HepG2 (cell line): Measurements from ENCODE around the gene PALM. TPM values are rescaled to one million over a fixed set of nuclear protein-coding genes. Genes with fewer than 3 reads are reported as not detected.

ENCODE experiments used
- ARNT2 ChIP-seq: sonication (generic); formaldehyde crosslinking; IDR thresholded peaks from 2 replicates; pipeline ENCODE4 v1.8.0; 2022; ENCODE audit warnings: mild to moderate bottlenecking, low read depth, missing genetic modification reagents, moderate library complexity
- BRD4 ChIP-seq: sonication (generic); formaldehyde crosslinking; IDR thresholded peaks from 2 replicates; pipeline ENCODE4 v1.4.0; 2020; ENCODE audit warnings: missing genetic modification reagents
- CENPT ChIP-seq: sonication (generic); formaldehyde crosslinking; IDR thresholded peaks from 2 replicates; pipeline ENCODE4 v1.8.0; 2022; ENCODE audit warnings: low read depth, mild to moderate bottlenecking, moderate library complexity, missing genetic modification reagents
- DMAP1 ChIP-seq: IDR thresholded peaks from 2 replicates; pipeline ENCODE4 v1.6.1; 2016
- GATAD1 ChIP-seq: IDR thresholded peaks from 2 replicates; pipeline ENCODE4 v1.6.1; 2016; ENCODE audit warnings: missing genetic modification reagents, missing compliant biosample characterization
- GPBP1L1 ChIP-seq: sonication (generic); formaldehyde crosslinking; IDR thresholded peaks from 2 replicates; pipeline ENCODE4 v1.5.0; 2020; ENCODE audit warnings: mild to moderate bottlenecking, missing genetic modification reagents
- HMG20B ChIP-seq: conservative IDR thresholded peaks from 2 replicates; pipeline ENCODE4 v1.6.1; 2016; ENCODE audit warnings: missing genetic modification reagents, missing compliant biosample characterization
- JUN ChIP-seq: sonication (generic); formaldehyde crosslinking; IDR thresholded peaks from 2 replicates; pipeline ENCODE4 v1.4.0; 2020; ENCODE audit warnings: mild to moderate bottlenecking, missing genetic modification reagents
- MATR3 ChIP-seq: sonication (generic); formaldehyde crosslinking; IDR thresholded peaks from 2 replicates; pipeline ENCODE4 v1.4.0; 2020; ENCODE audit warnings: missing genetic modification reagents
- MNT ChIP-seq: fragments of 450-650 bp; IDR thresholded peaks from 2 replicates; pipeline ENCODE4 v1.6.1; 2016
- PBX2 ChIP-seq: IDR thresholded peaks from 2 replicates; pipeline ENCODE4 v1.6.1; 2016; ENCODE audit warnings: control low read depth
- PHB2 ChIP-seq: fragments of 450-650 bp; IDR thresholded peaks from 2 replicates; pipeline ENCODE4 v1.6.1; 2018; ENCODE audit not compliant: partially characterized antibody
- PLSCR1 ChIP-seq: sonication (generic); formaldehyde crosslinking; IDR thresholded peaks from 2 replicates; pipeline ENCODE4 v1.5.0; 2020; ENCODE audit warnings: missing genetic modification reagents, mild to moderate bottlenecking, borderline replicate concordance
- POLR2AphosphoS5 ChIP-seq: IDR thresholded peaks from 2 replicates; pipeline ENCODE4 v1.6.1; 2012; ENCODE audit warnings: low read depth, low read length
- SP1 ChIP-seq, 2 experiments: fragments of 450-650 bp in 1 of 2; sonication (generic) in 1 of 2; formaldehyde crosslinking in 1 of 2; IDR thresholded peaks; 2 replicates each; pipeline versions ENCODE4 v1.4.0 to v1.6.1; 2016 to 2020; ENCODE audit warnings: missing genetic modification reagents in 1 of 2
- ZBTB33 ChIP-seq: sonication (generic); formaldehyde crosslinking; IDR thresholded peaks from 2 replicates; pipeline ENCODE4 v1.4.0; 2020; ENCODE audit warnings: missing genetic modification reagents
- ZBTB37 ChIP-seq: sonication (generic); formaldehyde crosslinking; IDR thresholded peaks from 2 replicates; pipeline ENCODE4 v1.4.0; 2020; ENCODE audit warnings: mild to moderate bottlenecking, missing genetic modification reagents
- ZMYM4 ChIP-seq: sonication (generic); formaldehyde crosslinking; IDR thresholded peaks from 2 replicates; pipeline ENCODE4 v1.8.1; 2023; ENCODE audit warnings: mild to moderate bottlenecking, missing genetic modification reagents
- ZNF24 ChIP-seq: fragments of 450-650 bp; IDR thresholded peaks from 2 replicates; pipeline ENCODE4 v1.6.1; 2017; ENCODE audit warnings: antibody characterized with exemption, mild to moderate bottlenecking
- ZNF660 ChIP-seq: sonication (generic); formaldehyde crosslinking; IDR thresholded peaks from 2 replicates; pipeline ENCODE4 v1.5.1; 2020; ENCODE audit warnings: mild to moderate bottlenecking, low read depth, missing genetic modification reagents, borderline replicate concordance
- ZNF883 ChIP-seq: sonication (generic); formaldehyde crosslinking; IDR thresholded peaks from 2 replicates; pipeline ENCODE4 v1.5.1; 2020; ENCODE audit warnings: mild to moderate bottlenecking, missing genetic modification reagents; ENCODE audit errors: not compliant biosample characterization
- polyA plus RNA-seq, 8 experiments: library from polyadenylated mRNA; depleted of rRNA in 3 of 8; stranded (reverse) in 7 of 8; unstranded in 1 of 8; fragments of >200 nt; fragmentation: Illumina TruSeq in 4 of 8; extraction: Trizol in 4 of 8; gene quantifications; 2 replicates each; pipeline versions ENCODE4 v1.2.1 to v1.2.3, GENCODE V29; 2011 to 2016; ENCODE audit warnings: low read depth in 4 of 8, missing spikeins in 1 of 8, mixed read lengths in 1 of 8; ENCODE audit not compliant: insufficient read depth in 1 of 8
- total RNA-seq, 5 experiments: library from RNA; depleted of rRNA; stranded (reverse); fragments of >200 nt; fragmentation: Illumina TruSeq; extraction: Trizol; gene quantifications; 2 replicates each; pipeline ENCODE4 v1.2.3, GENCODE V29; 2016; ENCODE audit warnings: low read depth in 1 of 5

The PALM gene
- total and polyA plus RNA-seq, 2 of the 13 experiments (the other 11 are each of a cell fraction or from before 2014, with no cell fraction given), result 4.0 to 9.7 TPM

- TF ChIP-seq PBX2 (CRISPR knock-in tag), result no peak
- TF ChIP-seq ZMYM4 (CRISPR knock-in tag), result 0 out of 2 replicates have a peak, but pooled peaks have one; percentile 11
- peak; percentile 78 for TF ChIP-seq POLR2AphosphoS5
- TF ChIP-seq ARNT2 (CRISPR knock-in tag), result peak; percentile 32; the same call in 1 of the 2 replicates
- no peak for TF ChIP-seq MATR3
- no peak for TF ChIP-seq CENPT (CRISPR knock-in tag)
- TF ChIP-seq MNT, result peak; percentile 60
- TF ChIP-seq GPBP1L1 (CRISPR knock-in tag), result no peak
- TF ChIP-seq PLSCR1 (CRISPR knock-in tag), result no peak
- no peak for TF ChIP-seq ZNF24
- TF ChIP-seq BRD4 (CRISPR knock-in tag), result no peak; the same call in 1 of the 2 replicates
- peak; percentile 48 for TF ChIP-seq ZBTB33 (CRISPR knock-in tag)
- no peak for TF ChIP-seq ZNF660 (CRISPR knock-in tag)
- TF ChIP-seq SP1 (IDR thresholded peaks at IDR 0.05), result no peak
- TF ChIP-seq SP1 (CRISPR knock-in tag; IDR thresholded peaks at IDR 0.05), result peak; percentile 56; the same call in 1 of the 2 replicates
- no peak for TF ChIP-seq JUN (CRISPR knock-in tag)
- no peak for TF ChIP-seq PHB2
- peak; percentile 62; the same call in 1 of the 2 replicates for TF ChIP-seq ZBTB37 (CRISPR knock-in tag)
- peak; percentile 92 for TF ChIP-seq HMG20B (CRISPR knock-in tag)
- TF ChIP-seq ZNF883 (CRISPR knock-in tag), result no peak
- TF ChIP-seq DMAP1 (CRISPR knock-in tag), result peak; percentile 49; the same call in 1 of the 2 replicates
- peak; percentile 79 for TF ChIP-seq GATAD1 (CRISPR knock-in tag)
These were observed 47.8 kb upstream of the PALM start (continued) for GRCh38 chr19:660793-661426.
